ENCODE results near the gene PCK1.

- TF ChIP-seq CTCF (IDR thresholded peaks at IDR 0.05): no peak
- TF ChIP-seq POLR2A (IDR thresholded peaks at IDR 0.05): no peak
- TF ChIP-seq EP300 (IDR thresholded peaks at IDR 0.05): no peak
Observed at GRCh38 chr20:57586370-57586793, 25.5 kb downstream of the PCK1 start.

Data from suprapubic skin (tissue), 3 donors.